Frontal cortex (tissue), 4 donors: ENCODE data around the gene NUDT13. TPM values are rescaled to one million over a fixed set of nuclear protein-coding genes. Genes with fewer than 3 reads are reported as not detected.
"Not testable (repeated sequence)": the region's sequence is repeated elsewhere in the genome, so short reads cannot be mapped to it uniquely, and the experiment has no call there.

ENCODE experiments used
- DNase-seq, 2 donors: peaks; one replicate each; pipeline ENCODE4 v3.0.0; 2012; ENCODE audit warnings: low spot score in 2 of 2
- FAIRE-seq: peaks from 2 replicates; lab custom pipeline; 2012; peaks lifted over from hg19 to GRCh38; lab: Jason Lieb, UNC
- total RNA-seq: library from RNA; depleted of rRNA; stranded (reverse); fragments of >200 nt; gene quantifications from one replicate; pipeline ENCODE4 v1.2.3, GENCODE V29; 2014
- donor health status: control.
- donor health status: control.
- donor health status: control.

Gene NUDT13
- total RNA-seq, 1 donor from 2014 or later: 0.41 TPM

- DNase-seq: no peak
- no peak for FAIRE-seq
These were observed 13.0 kb upstream of the NUDT13 start for GRCh38 chr10:73097305-73097670.

DNA sequence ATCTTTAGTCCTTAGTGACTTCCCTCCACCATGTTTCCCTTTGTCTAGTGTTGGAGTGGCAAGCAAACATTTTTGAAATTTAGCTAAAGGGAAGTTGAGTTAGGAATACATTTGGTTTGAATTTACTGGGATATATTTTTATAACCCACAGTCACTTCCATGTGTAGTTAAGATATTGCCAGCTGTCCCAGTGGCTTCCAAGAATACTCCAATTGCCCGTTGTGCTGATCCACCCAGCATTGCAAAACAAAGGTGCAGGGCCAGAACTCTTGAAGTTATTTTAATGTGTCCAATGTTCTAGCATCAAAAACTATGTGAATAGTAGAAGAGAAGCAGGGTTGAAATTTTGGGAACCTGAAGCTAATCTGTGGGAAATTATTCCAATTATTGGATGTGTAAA lies 11.1 kb upstream of the NUDT13 start:
- no peak for FAIRE-seq
- DNase-seq: no peak

DNA sequence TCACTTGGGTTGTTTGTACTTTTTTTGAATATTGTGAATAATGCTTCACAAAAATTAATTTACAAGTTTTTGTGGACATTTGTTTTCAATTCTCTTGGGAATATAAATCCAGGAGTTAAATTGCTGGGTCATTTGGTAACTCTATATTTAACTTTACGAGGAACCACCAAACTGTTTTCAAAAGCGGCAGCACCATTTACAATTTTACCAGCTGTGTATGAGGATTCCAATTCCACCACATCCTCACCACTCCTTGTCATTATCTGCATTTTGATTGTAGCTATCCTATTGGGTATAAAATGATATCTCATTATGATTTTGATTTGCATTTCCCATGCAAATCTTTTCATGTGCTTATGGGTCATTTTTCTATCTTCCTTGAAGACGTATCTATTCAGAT lies 4.0 kb upstream of the NUDT13 start:
- DNase-seq (no peak), FAIRE-seq (no peak)

DNA sequence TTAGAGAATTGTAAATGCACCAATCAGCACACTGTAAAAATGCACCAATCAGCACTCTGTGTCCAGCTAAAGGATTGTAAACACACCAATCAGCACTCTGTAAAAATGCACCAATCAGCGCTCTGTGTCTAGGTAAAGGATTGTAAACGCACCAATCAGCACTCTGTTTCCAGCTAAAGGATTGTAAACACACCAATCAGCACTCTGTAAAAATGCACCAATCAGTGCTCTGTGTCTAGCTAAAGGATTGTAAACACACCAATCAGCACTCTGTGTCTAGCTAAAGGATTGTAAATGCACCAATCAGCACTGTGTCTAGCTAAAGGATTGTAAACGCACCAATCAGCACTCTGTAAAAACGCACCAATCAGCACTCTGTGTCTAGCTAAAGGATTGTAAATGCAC lies 1.0 kb upstream of the NUDT13 start:
- FAIRE-seq: not testable (repeated sequence)

DNA sequence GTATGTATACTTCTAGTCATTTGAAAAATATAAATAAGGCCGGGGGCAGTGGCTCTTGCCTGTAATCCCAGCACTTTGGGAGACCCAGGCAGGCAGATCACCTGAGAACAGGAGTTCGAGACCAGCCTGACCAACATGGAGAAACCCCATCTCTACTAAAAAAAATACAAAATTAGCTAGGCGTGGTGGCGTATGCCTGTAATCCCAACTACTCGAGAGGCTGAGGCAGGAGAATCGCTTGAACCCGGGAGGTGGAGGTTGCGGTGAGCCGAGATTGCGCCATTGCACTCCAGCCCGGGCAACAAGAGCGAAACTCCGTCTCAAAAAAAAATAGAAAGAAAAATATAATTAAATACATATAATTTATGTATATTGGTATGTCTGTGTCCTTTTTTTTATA lies 1.8 kb downstream of the NUDT13 start:
- FAIRE-seq, DNase-seq: not testable (repeated sequence)

More for the DNA sequence above, 1.0 kb upstream of the NUDT13 start:
- not testable (repeated sequence) for DNase-seq

DNA sequence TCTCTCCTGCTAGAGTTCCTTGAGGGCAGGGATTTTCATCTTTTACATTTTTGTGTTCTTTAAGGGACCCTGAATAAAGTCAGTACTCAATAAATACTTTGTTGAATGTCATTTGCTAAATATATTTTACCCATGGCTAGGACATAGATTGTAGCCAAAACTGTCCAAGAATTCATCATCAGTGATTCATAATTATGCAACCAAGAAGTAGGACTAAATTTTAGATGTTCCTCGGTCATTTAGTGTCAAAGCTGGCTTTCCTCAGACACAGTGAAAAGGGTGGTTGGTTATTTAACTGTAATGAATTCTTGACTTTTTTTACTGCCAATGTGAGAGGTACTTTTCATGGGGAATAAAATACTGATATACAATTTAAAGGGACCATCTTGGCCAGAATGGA lies 3.3 kb downstream of the NUDT13 start:
- FAIRE-seq: no peak
- DNase-seq: no peak

DNA sequence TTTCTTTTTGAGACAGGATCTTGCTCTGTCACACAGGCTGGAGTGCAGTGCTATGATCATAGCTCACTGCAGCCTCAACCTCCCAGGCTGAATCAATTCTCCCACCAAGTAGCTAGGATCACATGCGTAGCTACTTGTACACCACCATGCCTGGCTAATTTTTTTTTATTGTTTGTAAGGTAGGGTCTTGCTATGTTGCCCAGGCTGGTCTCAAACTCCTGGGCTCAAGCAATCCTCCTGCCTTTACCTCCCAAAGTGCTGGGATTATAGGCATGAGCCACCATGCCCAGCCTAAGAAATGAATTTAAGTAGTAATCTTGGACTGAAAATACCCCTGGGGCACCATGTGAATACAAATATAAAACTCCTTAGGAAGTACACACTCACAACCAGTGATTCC lies 5.8 kb downstream of the NUDT13 start:
- DNase-seq (no peak), FAIRE-seq (no peak)

DNA sequence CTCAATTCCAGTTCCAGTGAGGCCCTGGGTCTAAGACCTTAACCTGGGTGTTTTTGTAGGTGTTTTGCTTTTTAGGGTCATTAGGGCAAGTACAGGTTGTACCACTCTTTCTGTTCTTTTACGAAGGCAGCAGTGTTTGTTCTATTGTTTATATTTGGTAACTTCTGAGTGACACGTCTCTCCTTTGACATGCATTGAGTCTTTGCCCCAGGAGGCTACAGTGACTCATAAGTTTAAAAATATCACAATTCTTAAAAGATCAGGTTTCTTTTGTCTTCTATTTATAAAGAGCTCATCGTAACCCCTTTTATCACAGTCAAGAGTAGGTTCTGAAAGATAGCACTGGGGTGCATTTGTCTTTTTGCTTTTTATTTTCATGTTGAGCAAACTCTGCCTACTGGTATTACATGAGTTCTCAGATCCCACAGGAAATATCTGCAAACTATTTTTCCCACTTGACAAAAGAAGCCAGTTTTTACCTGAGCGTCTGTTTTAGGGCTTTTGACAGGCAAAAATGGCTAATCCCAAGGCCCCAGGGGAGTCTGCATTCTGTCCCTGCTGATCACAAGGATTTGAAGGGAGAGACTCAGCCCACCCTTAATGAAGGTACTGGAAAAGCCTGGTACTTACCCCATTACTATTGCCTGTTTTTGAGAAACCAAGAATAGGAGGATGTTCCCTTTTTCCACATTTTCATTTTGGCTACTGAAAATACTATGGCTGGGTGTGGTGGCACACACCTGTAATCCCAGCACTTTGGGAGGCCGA lies 7.9 kb downstream of the NUDT13 start:
- FAIRE-seq: no peak
- DNase-seq: peak in 1 of 2 donors; percentile 28

DNA sequence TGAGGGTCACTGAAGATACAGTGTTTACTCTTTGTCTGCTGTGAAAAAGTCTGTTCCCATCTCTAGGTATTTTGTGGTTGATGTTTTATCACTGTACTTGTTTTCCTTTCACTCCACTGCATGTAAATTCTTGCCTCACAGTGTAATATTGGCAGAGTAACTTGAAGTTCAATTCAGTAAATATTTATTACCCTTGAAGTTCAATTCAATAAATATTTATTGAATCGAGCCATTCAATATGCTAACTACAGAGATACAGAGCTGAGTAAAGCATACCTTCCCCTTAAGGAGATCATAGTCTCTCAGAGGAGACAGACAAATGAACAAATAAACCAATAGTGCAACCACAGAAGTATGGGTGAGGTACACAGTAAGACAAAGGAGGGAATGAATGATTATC lies 9.2 kb downstream of the NUDT13 start:
- no peak for FAIRE-seq
- DNase-seq: no peak

DNA sequence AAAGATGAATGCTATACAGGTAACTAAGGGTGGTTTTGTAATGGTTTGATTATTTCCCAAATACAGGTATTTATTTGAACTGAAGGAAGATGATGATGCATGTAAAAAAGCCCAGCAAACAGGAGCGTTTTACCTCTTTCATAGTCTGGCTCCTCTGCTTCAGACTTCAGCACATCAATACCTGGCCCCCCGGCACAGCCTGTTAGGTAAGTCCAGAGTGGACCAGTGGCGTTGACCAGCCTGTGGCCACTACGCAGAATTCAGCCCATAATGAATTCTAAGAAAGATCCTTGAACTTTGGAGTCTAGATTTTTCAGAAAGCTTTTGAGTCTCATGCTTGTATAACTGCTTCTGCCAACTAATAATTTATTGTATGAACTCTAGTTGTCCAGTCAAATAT lies 9.7 kb downstream of the NUDT13 start:
- DNase-seq: no peak
- no peak for FAIRE-seq

- FAIRE-seq: no peak
- DNase-seq: no peak
These were observed 16.1 kb downstream of the NUDT13 start for GRCh38 chr10:73126343-73126742.

GRCh38 chr10:73131301-73131700 lies 21.0 kb downstream of the NUDT13 start:
- FAIRE-seq: no peak
- DNase-seq: no peak

DNA sequence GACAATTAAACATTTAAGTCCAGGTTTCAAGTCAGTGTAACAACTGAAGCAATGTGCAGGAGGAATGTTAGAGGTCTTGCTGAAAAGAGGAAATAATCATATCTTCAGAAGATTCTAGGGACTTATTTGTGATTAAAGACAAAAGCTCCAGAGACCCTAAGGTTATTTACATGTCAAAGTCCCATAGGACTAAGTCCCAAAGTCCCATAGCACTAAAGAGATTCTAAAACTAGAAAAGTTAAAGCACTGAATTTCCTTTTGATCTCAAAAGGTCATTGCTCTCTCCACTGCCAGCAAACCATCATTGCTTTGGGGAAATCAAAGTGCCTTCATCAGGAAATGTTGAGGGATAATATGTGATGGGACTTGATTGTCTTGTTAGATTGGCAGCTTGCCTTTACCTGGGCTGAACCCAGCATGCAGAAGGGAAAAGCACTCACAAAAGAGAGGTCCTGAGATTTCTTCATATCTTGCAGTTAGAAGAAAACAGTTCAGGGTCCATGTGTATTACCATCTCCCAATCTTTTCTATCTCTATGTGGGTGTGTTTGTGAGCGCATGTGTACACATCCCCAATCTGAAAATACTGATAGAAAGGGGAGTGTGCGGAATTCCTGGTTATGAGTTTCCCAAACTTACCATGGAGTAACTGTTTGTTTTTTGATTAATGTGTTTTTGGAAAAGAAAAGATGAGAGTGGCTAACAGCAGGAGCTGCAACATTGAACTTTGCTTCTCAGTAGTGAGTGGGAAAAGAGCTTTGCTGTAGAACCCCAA lies 21.8 kb downstream of the NUDT13 start:
- no peak for FAIRE-seq

GRCh38 chr10:73134727-73135126 lies 24.5 kb downstream of the NUDT13 start:
- DNase-seq (no peak), FAIRE-seq (no peak)

More for the DNA sequence above, 21.8 kb downstream of the NUDT13 start:
- DNase-seq: no peak

DNA sequence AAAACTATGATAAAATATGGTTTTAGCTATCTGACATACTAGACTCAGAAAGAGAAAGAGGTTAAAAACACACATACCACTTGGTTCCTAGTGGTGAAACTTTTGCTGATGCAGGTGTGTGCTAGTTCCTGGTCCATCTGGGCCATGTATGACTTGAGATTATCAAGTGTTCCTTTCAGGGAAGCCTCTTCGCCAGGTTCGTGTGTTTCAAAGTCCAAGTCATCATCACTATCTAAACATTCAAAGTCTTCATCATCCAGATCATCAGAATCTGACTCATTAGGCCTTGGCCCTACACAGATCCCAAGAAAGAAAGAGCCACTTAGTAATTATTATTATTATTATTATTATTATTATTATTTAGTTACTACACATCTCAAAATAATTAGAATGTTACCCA lies 26.4 kb downstream of the NUDT13 start:
- FAIRE-seq: no peak
- no peak for DNase-seq

DNA sequence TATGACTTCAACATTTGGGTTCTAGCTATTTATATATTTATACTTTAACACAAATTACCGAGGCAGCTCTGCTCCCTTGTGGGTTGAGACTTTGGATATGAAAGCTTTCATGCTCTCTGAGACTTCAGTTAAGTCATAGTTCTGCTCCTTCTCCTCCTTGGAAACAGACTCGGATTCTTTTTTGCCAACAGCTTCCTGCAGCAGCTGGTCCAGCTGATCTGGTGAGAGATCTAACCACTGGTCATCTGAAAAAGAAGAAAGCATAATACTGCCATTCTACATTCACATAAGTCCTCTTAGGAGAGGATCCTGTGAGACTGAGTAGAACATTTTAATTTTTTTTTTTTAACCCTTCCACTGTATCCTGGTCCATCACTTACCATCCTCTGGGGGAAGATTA lies 29.0 kb downstream of the NUDT13 start:
- no peak for FAIRE-seq
- no peak for DNase-seq

GRCh38 chr10:73141603-73142002 lies 31.3 kb downstream of the NUDT13 start:
- FAIRE-seq (no peak), DNase-seq (no peak)

DNA sequence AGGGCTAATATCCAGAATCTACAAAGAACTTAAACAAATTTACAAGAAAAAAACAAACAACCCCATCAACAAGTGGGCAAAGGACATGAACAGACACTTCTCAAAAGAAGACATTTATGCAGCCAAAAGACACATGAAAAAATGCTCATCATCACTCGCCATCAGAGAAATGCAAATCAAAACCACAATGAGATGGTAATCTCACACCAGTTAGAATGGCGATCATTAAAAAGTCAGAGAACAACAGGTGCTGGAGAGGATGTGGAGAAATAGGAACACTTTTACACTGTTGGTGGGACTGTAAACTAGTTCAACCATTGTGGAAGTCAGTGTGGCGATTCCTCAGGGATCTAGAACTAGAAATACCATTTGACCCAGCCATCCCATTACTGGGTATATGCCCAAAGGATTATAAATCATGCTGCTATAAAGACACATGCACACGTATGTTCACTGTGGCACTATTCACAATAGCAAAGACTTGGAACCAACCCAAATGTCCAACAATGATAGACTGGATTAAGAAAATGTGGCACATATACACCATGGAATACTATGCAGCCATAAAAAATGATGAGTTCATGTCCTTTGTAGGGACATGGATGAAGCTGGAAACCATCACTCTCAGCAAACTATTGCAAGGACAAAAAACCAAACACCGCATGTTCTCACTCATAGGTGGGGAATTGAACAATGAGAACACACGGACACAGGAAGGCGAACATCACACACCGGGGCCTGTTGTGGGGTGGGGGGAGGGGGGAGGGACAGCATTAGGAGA lies 40.6 kb downstream of the NUDT13 start:
- DNase-seq, FAIRE-seq: not testable (repeated sequence)

DNA sequence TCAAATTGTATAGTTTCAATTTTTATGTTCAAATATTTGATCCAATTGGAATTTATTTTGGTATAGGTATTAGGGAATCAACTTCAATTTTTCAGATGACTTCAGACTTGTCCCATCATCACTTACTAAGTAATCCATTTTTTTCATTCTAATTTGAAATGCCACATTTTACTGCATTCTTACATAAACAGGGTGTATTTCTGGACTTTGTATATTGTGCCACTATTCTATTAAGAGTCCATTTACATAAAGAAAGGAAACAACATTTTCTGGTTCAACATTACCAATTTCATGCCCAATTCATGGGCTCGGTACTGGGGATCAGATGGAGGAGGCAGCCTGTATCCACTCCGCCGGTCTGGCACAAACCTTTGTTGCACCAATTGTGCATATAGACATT lies 41.8 kb downstream of the NUDT13 start:
- DNase-seq (no peak), FAIRE-seq (no peak)

GRCh38 chr10:73156054-73156453 lies 45.8 kb downstream of the NUDT13 start:
- no peak for DNase-seq
- no peak for FAIRE-seq
